Prostate gland (tissue), 2 donors: Measurements from ENCODE around the gene CCDC13. TPM values are rescaled to one million over a fixed set of nuclear protein-coding genes. Genes with fewer than 3 reads are reported as not detected.

Source experiments
- DNase-seq: peaks from one replicate; pipeline ENCODE4 v3.0.0-alpha.2; 2019; ENCODE audit warnings: low spot score
- H3K27ac ChIP-seq, 2 donors: fragments of 200-600 bp; sonication (generic); 2 replicates each; pipeline ENCODE4 v1.5.1; 2017 to 2019
- H3K27me3 ChIP-seq: fragments of 200-600 bp; sonication (generic); replicated peaks from 2 replicates; pipeline ENCODE4 v1.5.1; 2019; ENCODE audit not compliant: insufficient read depth
- H3K36me3 ChIP-seq, 2 donors: fragments of 200-600 bp; sonication (generic); 1 replicate in 1 of 2; 2 replicates in 1 of 2; pipeline versions ENCODE4 v1.5.1 to v1.8.1; 2017 to 2019
- H3K4me1 ChIP-seq: fragments of 200-600 bp; sonication (generic); replicated peaks from 2 replicates; pipeline ENCODE4 v1.5.1; 2019
- H3K4me3 ChIP-seq, 2 donors: fragments of 200-600 bp; sonication (generic); 2 replicates each; pipeline ENCODE4 v1.5.1; 2017 to 2019
- H3K9me3 ChIP-seq: fragments of 200-600 bp; sonication (generic); 2 replicates; pipeline ENCODE4 v1.5.1; 2017
- POLR2A ChIP-seq: fragments of 450-650 bp; IDR thresholded peaks from one replicate; pipeline ENCODE4 v1.6.1; 2016; ENCODE audit warnings: antibody characterized with exemption, mild to moderate bottlenecking
- POLR2AphosphoS5 ChIP-seq: sonication (generic); formaldehyde crosslinking; IDR thresholded peaks from one replicate; pipeline ENCODE4 v1.6.1; 2017; ENCODE audit warnings: antibody characterized with exemption
- WGBS: methylation state at CpG from one replicate; pipeline ENCODE4 v1.1.5; 2018; 5-methylcytosine and 5-hydroxymethylcytosine counted together
- intact Hi-C: fragments of 100-400 bp; cut with DNase I; formaldehyde crosslinking; loops from one replicate; pipeline ENCODE4 v1.14.2; 2022
- total RNA-seq, 2 donors: library from RNA; depleted of rRNA; stranded (reverse); fragments of >200 nt; gene quantifications; one replicate each; pipeline ENCODE4 v1.1.0, GENCODE V29; 2016
- TF ChIP-seq, protein P1 (sequence below), 4 experiments: fragments of 200-600 bp in 2 of 4; fragments of 450-650 bp in 2 of 4; sonication (generic) in 2 of 4; IDR thresholded peaks; 1 replicate in 3 of 4; 2 replicates in 1 of 4; pipeline ENCODE4 v1.5.1; 2016 to 2019; ENCODE audit warnings: antibody characterized with exemption in 4 of 4, mild to moderate bottlenecking in 2 of 4, moderate library complexity in 2 of 4

CCDC13 gene
- total RNA-seq, 2 donors from 2014 or later, result 2.4 to 6.5 TPM

DNA sequence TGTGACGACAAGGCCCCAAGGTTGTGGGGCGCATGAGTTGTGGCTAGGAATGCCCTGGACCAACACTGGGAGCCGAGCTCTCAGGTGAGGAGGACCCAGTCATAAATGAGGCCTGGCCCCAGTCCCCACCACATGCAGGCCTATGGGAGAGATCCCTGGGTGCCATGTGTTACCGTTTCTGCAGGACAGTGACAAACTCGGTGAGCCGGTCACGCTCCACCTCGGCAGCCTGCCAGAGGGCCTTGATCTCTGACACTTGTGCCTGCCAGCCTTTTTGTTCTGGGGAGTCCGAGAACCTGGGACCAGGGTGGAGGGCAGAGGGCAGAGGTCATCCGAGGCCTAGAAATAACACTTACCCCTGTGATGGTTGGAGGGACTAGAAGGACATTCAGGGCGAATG lies 42.8 kb downstream of the CCDC13 start:
- intact Hi-C loops, result loop anchor here (5.0 kb wide), 1 partner anchor 43 kb away; the partner anchor contains the start of gene KLHL40
- H3K27ac ChIP-seq, result no peak overlapping the region
- WGBS, result 88% methylated on average over 11 of the region's 11 CpGs

DNA sequence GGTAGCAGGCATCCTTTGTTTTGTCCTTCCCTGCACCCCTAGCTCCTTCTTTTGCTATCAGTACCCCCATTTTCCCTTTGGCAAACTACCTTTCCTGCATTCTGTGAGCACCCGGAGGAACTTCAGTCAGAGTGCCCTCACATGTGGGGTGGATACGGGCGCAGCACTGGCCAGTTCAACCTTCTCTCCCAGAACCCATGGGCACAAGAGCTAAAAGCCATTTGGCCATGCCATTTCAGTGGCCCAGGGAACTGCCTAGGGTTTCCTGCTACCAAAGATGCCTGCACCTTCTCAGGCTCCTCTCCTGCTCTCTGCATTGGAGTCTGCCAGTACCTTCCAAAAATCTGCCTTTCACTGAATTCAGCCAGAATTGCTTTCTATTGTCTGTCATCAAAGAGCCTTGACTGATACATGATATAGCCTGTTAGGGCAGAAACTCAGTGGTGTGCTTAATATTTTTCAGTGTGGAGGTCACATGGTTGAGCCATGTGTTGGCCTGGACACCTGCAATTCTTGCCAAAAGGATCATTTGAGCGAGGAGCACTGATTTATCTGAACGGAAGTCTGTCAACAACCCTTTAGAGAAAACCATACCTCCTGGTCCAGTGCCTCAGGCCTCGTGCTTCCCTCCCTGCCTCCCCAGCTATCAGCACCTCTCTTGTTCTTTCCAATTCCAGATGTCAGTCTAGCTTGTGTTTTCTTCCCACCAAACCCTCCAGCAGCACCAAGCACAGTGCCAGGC lies 43.5 kb downstream of the CCDC13 start:
- no peak for DNase-seq
- no peak overlapping the region for H3K27ac ChIP-seq
- H3K27me3 ChIP-seq, result no peaks in the 10 kb centered on the region
- intact Hi-C loops, result loop anchor here (5.0 kb wide), 1 partner anchor 42 kb away; the partner anchor contains the start of gene KLHL40
- no peaks in the 10 kb centered on the region for H3K9me3 ChIP-seq
- TF ChIP-seq, protein P1, sequence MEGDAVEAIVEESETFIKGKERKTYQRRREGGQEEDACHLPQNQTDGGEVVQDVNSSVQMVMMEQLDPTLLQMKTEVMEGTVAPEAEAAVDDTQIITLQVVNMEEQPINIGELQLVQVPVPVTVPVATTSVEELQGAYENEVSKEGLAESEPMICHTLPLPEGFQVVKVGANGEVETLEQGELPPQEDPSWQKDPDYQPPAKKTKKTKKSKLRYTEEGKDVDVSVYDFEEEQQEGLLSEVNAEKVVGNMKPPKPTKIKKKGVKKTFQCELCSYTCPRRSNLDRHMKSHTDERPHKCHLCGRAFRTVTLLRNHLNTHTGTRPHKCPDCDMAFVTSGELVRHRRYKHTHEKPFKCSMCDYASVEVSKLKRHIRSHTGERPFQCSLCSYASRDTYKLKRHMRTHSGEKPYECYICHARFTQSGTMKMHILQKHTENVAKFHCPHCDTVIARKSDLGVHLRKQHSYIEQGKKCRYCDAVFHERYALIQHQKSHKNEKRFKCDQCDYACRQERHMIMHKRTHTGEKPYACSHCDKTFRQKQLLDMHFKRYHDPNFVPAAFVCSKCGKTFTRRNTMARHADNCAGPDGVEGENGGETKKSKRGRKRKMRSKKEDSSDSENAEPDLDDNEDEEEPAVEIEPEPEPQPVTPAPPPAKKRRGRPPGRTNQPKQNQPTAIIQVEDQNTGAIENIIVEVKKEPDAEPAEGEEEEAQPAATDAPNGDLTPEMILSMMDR (IDR thresholded peaks at IDR 0.05), result no peak
- no peak for TF ChIP-seq POLR2A
- TF ChIP-seq POLR2AphosphoS5, result no peak
- no peak overlapping the region for H3K4me3 ChIP-seq
- H3K4me1 ChIP-seq, result no peaks in the 10 kb centered on the region
- WGBS, result 59% methylated on average over 6 of the region's 6 CpGs
- H3K36me3 ChIP-seq, result no peaks in the 10 kb centered on the region

More for the DNA sequence above, 42.8 kb downstream of the CCDC13 start:
- H3K9me3 ChIP-seq, result no peaks in the 10 kb centered on the region
- no peak for TF ChIP-seq POLR2AphosphoS5
- no peak for TF ChIP-seq POLR2A
- TF ChIP-seq, protein P1 (IDR thresholded peaks at IDR 0.05), result no peak
- no peak for DNase-seq
- H3K4me3 ChIP-seq, result no peak overlapping the region
- H3K4me1 ChIP-seq, result no peaks in the 10 kb centered on the region
- no peaks in the 10 kb centered on the region for H3K27me3 ChIP-seq
- H3K36me3 ChIP-seq, result no peaks in the 10 kb centered on the region

DNA sequence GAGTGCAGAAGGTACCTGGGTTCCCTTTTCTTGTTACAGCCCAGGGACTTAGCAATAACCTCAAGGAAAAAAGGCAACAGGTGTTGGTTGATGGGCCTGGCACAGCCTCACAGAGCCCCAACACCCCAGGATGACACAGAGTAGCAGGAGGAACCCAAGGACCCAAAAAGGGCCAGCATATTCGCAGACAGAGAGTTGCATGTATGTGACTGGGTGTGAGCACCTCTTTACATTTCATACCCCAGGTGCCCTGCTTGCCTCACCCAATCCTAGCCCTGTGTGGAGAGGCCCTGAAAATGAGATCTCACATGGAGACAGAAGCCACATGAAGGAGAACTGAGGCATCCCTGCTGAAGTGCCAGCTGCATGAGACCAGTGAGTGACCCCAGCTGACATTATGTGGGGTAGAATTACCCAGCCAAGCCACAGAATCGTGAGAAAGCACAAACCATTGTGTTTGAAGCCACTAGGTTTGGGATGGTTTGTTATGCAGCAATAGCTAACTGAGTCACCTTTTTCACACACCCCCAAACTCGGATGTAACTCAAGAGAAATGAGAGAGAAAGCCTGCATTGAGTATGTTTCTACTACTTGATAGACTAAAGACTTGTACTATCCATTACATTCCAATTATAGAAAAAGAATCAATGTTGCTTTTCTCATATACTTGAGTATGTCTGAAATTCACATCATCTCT lies 44.2 kb downstream of the CCDC13 start:
- WGBS, result 87% methylated on average over 3 of the region's 3 CpGs
- TF ChIP-seq POLR2A (no peak), POLR2AphosphoS5 (no peak)
- TF ChIP-seq, protein P1 (IDR thresholded peaks at IDR 0.05), result no peak
- Histone ChIP-seq H3K27ac (no peak overlapping the region), H3K36me3 (no peaks in the 10 kb centered on the region), H3K4me1 (no peaks in the 10 kb centered on the region), H3K9me3 (no peaks in the 10 kb centered on the region), H3K4me3 (no peak overlapping the region), H3K27me3 (no peaks in the 10 kb centered on the region)
- intact Hi-C loops, result no loop called here
- DNase-seq, result no peak

DNA sequence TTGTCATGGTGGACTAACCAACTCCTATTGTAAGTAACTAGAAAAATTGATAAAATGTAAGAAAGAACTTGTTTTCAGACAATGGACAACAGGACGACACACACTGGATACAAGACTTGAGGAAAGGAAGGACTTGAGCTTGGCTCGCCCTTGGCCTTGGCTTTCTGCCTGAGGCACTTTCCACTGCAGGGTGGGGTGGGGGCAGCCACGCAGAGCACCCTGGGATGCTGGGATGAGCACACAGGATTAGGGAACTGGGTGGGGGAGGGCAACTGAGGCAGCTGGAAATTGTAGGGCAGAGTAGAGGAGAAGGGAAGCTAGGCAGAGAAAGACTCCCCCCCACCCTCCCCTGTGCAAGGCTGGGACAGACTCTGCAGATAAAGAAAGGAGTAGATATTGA lies 45.0 kb downstream of the CCDC13 start:
- no peaks in the 10 kb centered on the region for H3K9me3 ChIP-seq
- no peak overlapping the region for H3K27ac ChIP-seq
- intact Hi-C loops, result no loop called here
- 53% methylated on average over 3 of the region's 3 CpGs for WGBS
- no peak for DNase-seq
- no peak overlapping the region for H3K4me3 ChIP-seq
- no peaks in the 10 kb centered on the region for H3K36me3 ChIP-seq
- TF ChIP-seq, protein P1 (IDR thresholded peaks at IDR 0.05), result no peak
- TF ChIP-seq POLR2AphosphoS5, result no peak
- TF ChIP-seq POLR2A, result no peak
- no peaks in the 10 kb centered on the region for H3K4me1 ChIP-seq
- no peaks in the 10 kb centered on the region for H3K27me3 ChIP-seq

DNA sequence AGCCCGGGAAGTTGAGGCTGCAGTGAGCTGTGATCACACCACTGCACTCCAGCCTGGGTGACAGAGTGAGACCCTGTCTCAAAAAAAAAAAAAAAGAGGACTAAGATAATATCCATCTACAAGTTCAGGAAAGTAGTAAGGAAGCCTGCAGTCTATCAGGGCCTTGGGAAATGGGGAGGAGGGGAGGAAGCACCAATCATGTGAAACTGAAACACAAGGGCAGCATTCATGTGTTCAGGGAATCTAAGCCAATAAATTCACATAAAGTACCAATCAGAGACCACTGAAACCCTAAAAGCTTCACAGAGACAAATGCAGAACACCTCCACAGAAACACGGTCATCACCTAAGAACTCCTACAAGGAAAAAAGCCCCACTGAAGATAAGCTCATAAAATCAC lies 47.6 kb downstream of the CCDC13 start:
- H3K27me3 ChIP-seq, result no peaks in the 10 kb centered on the region
- no peaks in the 10 kb centered on the region for H3K36me3 ChIP-seq
- WGBS, result 89% methylated on average over 2 of the region's 2 CpGs
- no peak overlapping the region for H3K27ac ChIP-seq
- H3K9me3 ChIP-seq, result no peaks in the 10 kb centered on the region
- TF ChIP-seq POLR2A (no peak), POLR2AphosphoS5 (no peak)
- TF ChIP-seq, protein P1 (IDR thresholded peaks at IDR 0.05), result no peak
- H3K4me1 ChIP-seq, result no peaks in the 10 kb centered on the region
- intact Hi-C loops, result no loop called here
- no peak overlapping the region for H3K4me3 ChIP-seq
- no peak for DNase-seq
